Activated CD8-positive, alpha-beta T cell treated with anti-CD3 and anti-CD28 coated beads, Interleukin-2, amount 10 ng/mL, durations not matched to agents 7 days and 5 days (primary cell): ENCODE results near the gene CDH2. TPM values are rescaled to one million over a fixed set of nuclear protein-coding genes. Genes with fewer than 3 reads are reported as not detected.

Experiments
- ATAC-seq: fragments of 150-1000 bp; cut with Tn5 transposase; one replicate; pipeline ENCODE4 v1.10.0; 2021; ENCODE audit warnings: moderate library complexity
- CTCF ChIA-PET: fragments of 350-600 bp; sonication (Branson Sonifier 250); formaldehyde crosslinking; loops from one replicate; lab custom pipeline; 2021; ENCODE audit warnings: antibody characterized with exemption; lab: Charles Lee
- POLR2A ChIA-PET: fragments of 350-600 bp; sonication (Branson Sonifier 250); formaldehyde crosslinking; loops from one replicate; lab custom pipeline; 2021; ENCODE audit warnings: antibody characterized with exemption; lab: Charles Lee
- DNase-seq: peaks from one replicate; pipeline ENCODE4 v3.0.0-alpha.2; 2020
- H3K27ac Mint-ChIP-seq: one replicate; pipeline ENCODE4 v1.8.0; 2021; ENCODE audit warnings: mild to moderate bottlenecking, mixed read lengths
- H3K27me3 Mint-ChIP-seq: one replicate; pipeline ENCODE4 v1.8.0; 2021; ENCODE audit warnings: low read depth, mixed read lengths
- H3K36me3 Mint-ChIP-seq: one replicate; pipeline ENCODE4 v1.8.0; 2021; ENCODE audit warnings: low read depth, mixed read lengths
- H3K4me1 Mint-ChIP-seq: one replicate; pipeline ENCODE4 v1.8.0; 2021; ENCODE audit warnings: low read depth, mixed read lengths
- H3K4me3 Mint-ChIP-seq: one replicate; pipeline ENCODE4 v1.8.0; 2021; ENCODE audit warnings: mild to moderate bottlenecking, mixed read lengths
- H3K9me3 Mint-ChIP-seq: one replicate; pipeline ENCODE4 v1.8.0; 2022; ENCODE audit warnings: mixed read lengths; ENCODE audit not compliant: insufficient read depth
- total RNA-seq, 2 experiments: library from RNA; stranded (reverse); gene quantifications; one replicate each; pipeline ENCODE4 v1.2.3, GENCODE V29; 2021

Gene CDH2
- total RNA-seq, 2 experiments from 2014 or later: 0.11 to 0.21 TPM

DNA sequence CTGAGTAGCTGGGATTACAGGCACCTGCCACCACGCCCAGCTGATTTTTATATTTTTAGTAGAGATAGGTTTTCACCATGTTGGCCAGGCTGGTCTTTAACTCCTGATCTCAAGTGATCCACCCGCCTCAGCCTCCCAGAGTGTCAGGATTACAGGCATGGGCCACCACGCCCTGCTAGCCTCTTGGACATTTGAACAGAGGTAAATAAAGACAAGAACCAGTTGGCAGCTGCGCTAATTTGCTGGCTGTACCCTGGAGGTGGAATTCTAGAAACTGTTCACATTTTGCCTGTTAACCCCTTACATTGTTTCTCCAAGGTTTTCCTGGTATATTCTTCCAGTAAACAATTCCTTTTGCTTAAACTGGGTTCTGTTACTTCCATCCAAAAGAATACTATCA, 132.9 kb downstream of the CDH2 start:
- ATAC-seq (no peak), DNase-seq (no peak)
- H3K9me3 Mint-ChIP-seq: peaks cover 5% of the 10 kb centered on the region
- no peak overlapping the region for H3K27ac Mint-ChIP-seq
- ChIA-PET CTCF (no interaction called here), POLR2A (no interaction called here)
- H3K36me3 Mint-ChIP-seq: no peaks in the 10 kb centered on the region
- H3K4me3 Mint-ChIP-seq: no peak overlapping the region
- no peaks in the 10 kb centered on the region for H3K4me1 Mint-ChIP-seq
- H3K27me3 Mint-ChIP-seq: no peaks in the 10 kb centered on the region

- ATAC-seq: no peak
- Mint-ChIP-seq H3K27ac (no peak overlapping the region), H3K4me1 (no peaks in the 10 kb centered on the region), H3K27me3 (no peaks in the 10 kb centered on the region), H3K9me3 (peaks cover 5% of the 10 kb centered on the region), H3K36me3 (no peaks in the 10 kb centered on the region), H3K4me3 (no peak overlapping the region)
- CTCF ChIA-PET: no interaction called here
- DNase-seq: no peak
- POLR2A ChIA-PET: no interaction called here
Observed at GRCh38 chr18:28043631-28044030, 133.3 kb downstream of the CDH2 start.

GRCh38 chr18:28041366-28041765, 135.6 kb downstream of the CDH2 start:
- Mint-ChIP-seq H3K27me3 (no peaks in the 10 kb centered on the region), H3K9me3 (peaks cover 5% of the 10 kb centered on the region), H3K4me3 (no peak overlapping the region), H3K36me3 (no peaks in the 10 kb centered on the region), H3K27ac (no peak overlapping the region), H3K4me1 (no peaks in the 10 kb centered on the region)
- ChIA-PET CTCF (no interaction called here), POLR2A (no interaction called here)
- ATAC-seq (no peak), DNase-seq (no peak)

GRCh38 chr18:28040716-28041115, 136.2 kb downstream of the CDH2 start:
- ChIA-PET POLR2A (no interaction called here), CTCF (no interaction called here)
- Mint-ChIP-seq H3K4me1 (no peaks in the 10 kb centered on the region), H3K4me3 (no peak overlapping the region), H3K27me3 (no peaks in the 10 kb centered on the region), H3K27ac (no peak overlapping the region), H3K36me3 (no peaks in the 10 kb centered on the region), H3K9me3 (peaks cover 5% of the 10 kb centered on the region)
- no peak for ATAC-seq
- no peak for DNase-seq

GRCh38 chr18:28040211-28040610, 136.7 kb downstream of the CDH2 start:
- Mint-ChIP-seq H3K27ac (no peak overlapping the region), H3K36me3 (no peaks in the 10 kb centered on the region), H3K4me1 (no peaks in the 10 kb centered on the region), H3K9me3 (peaks cover 6% of the 10 kb centered on the region), H3K27me3 (no peaks in the 10 kb centered on the region), H3K4me3 (no peak overlapping the region)
- ATAC-seq: no peak
- CTCF ChIA-PET: no interaction called here
- POLR2A ChIA-PET: no interaction called here
- DNase-seq: no peak

DNA sequence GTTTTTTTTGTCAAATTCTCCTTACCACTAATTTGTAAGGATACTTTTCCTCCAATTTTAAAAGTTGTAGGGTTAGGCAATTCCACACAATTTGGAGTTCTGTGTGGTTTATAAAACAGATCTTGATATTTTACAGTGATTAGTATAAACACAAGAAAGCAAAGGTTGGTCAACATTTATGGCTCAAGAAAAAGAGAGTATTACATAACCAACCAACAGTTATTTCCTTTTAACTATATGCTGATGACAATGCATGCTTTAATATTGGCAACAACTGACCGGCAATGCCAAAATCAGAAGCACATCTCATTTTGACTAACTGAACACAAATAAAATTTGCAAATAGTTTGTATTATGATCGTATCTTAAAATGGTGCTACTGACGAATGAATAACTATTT, 137.2 kb downstream of the CDH2 start:
- ChIA-PET POLR2A (no interaction called here), CTCF (no interaction called here)
- H3K36me3 Mint-ChIP-seq: no peaks in the 10 kb centered on the region
- no peaks in the 10 kb centered on the region for H3K4me1 Mint-ChIP-seq
- no peaks in the 10 kb centered on the region for H3K27me3 Mint-ChIP-seq
- peaks cover 7% of the 10 kb centered on the region for H3K9me3 Mint-ChIP-seq
- no peak overlapping the region for H3K27ac Mint-ChIP-seq
- H3K4me3 Mint-ChIP-seq: no peak overlapping the region
- ATAC-seq (no peak), DNase-seq (no peak)

- ChIA-PET POLR2A (no interaction called here), CTCF (no interaction called here)
- H3K36me3 Mint-ChIP-seq: no peaks in the 10 kb centered on the region
- H3K4me1 Mint-ChIP-seq: no peaks in the 10 kb centered on the region
- no peak overlapping the region for H3K4me3 Mint-ChIP-seq
- H3K27ac Mint-ChIP-seq: no peak overlapping the region
- ATAC-seq (no peak), DNase-seq (no peak)
- no peaks in the 10 kb centered on the region for H3K27me3 Mint-ChIP-seq
- H3K9me3 Mint-ChIP-seq: peaks cover 9% of the 10 kb centered on the region
Observed at GRCh38 chr18:28039078-28039477, 137.9 kb downstream of the CDH2 start.

DNA sequence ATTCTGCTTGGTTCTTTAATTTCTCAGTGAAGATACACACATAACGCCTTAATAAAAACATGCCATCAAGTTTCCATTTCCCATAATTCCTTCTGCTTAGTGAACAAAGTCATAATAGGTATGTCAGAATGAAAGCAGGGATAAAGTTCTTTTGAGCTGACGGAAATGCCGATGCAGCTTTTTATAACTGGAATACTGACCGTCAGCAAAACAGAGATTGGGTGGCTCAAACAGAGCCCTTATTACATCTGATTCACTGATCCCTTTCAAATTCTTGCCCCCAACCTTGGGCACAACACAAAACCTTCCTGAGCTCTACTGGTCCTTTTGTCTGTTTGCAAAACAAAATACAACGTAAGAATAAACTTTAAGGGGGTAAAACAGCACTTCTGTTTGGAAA, 140.4 kb downstream of the CDH2 start:
- Mint-ChIP-seq H3K27ac (no peak overlapping the region), H3K36me3 (no peaks in the 10 kb centered on the region), H3K4me3 (no peak overlapping the region), H3K9me3 (peaks cover 9% of the 10 kb centered on the region), H3K27me3 (no peaks in the 10 kb centered on the region), H3K4me1 (no peaks in the 10 kb centered on the region)
- ATAC-seq (no peak), DNase-seq (no peak)
- ChIA-PET POLR2A (no interaction called here), CTCF (no interaction called here)

DNA sequence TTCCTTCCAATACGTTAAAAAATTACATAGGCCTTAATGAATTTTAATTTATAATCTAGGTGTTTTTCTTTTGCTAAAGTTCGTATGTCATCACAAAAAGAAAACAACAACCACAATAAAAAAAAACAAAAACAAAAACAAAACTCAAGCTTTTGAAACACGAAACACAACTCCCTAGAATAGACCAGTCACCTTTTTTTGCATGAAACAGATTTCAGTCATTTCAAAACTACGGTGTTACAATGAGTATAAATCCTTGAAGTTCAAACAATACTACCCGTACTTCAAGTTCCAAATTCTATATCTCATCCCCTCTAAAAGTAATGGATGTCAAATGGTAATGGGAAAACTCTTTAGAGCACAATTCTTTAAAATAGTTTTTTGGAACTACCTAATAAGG, 142.4 kb downstream of the CDH2 start:
- CTCF ChIA-PET: no interaction called here
- Mint-ChIP-seq H3K27ac (no peak overlapping the region), H3K4me3 (no peak overlapping the region), H3K4me1 (no peaks in the 10 kb centered on the region), H3K36me3 (no peaks in the 10 kb centered on the region), H3K9me3 (peaks cover 14% of the 10 kb centered on the region), H3K27me3 (no peaks in the 10 kb centered on the region)
- ATAC-seq (no peak), DNase-seq (no peak)
- POLR2A ChIA-PET: no interaction called here

- Mint-ChIP-seq H3K4me3 (no peak overlapping the region), H3K4me1 (no peaks in the 10 kb centered on the region), H3K27ac (no peak overlapping the region), H3K9me3 (peaks cover 14% of the 10 kb centered on the region), H3K27me3 (no peaks in the 10 kb centered on the region), H3K36me3 (no peaks in the 10 kb centered on the region)
- no peak for DNase-seq
- ChIA-PET POLR2A (no interaction called here), CTCF (no interaction called here)
- no peak for ATAC-seq
Observed at GRCh38 chr18:28032177-28032576, 144.8 kb downstream of the CDH2 start.

GRCh38 chr18:28030458-28030857, 146.5 kb downstream of the CDH2 start:
- H3K27me3 Mint-ChIP-seq: no peaks in the 10 kb centered on the region
- no peaks in the 10 kb centered on the region for H3K4me1 Mint-ChIP-seq
- DNase-seq (no peak), ATAC-seq (no peak)
- peaks cover 14% of the 10 kb centered on the region for H3K9me3 Mint-ChIP-seq
- no peak overlapping the region for H3K27ac Mint-ChIP-seq
- H3K4me3 Mint-ChIP-seq: no peak overlapping the region
- no peaks in the 10 kb centered on the region for H3K36me3 Mint-ChIP-seq
- CTCF ChIA-PET: no interaction called here
- POLR2A ChIA-PET: no interaction called here

DNA sequence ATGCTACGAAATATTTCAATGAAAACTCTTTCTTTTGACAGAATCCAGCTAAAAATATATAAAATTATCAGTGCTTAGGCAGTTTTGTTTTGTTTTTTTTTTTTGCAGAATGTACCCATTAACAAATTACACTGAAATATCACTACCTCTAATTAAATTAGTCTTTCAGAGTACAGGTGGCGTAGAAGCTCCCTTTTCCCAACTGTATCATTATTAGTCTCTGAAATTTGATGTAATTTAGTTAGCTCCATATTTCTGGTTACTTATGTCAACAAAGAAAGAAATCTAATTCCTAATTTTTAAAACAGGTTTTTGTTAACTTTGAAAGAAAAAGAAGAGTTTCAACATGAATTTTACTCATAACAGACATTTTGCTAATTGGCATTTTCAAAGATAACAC, 149.2 kb downstream of the CDH2 start:
- no peaks in the 10 kb centered on the region for H3K27me3 Mint-ChIP-seq
- CTCF ChIA-PET: no interaction called here
- POLR2A ChIA-PET: no interaction called here
- peaks cover 5% of the 10 kb centered on the region for H3K9me3 Mint-ChIP-seq
- no peaks in the 10 kb centered on the region for H3K36me3 Mint-ChIP-seq
- H3K27ac Mint-ChIP-seq: no peak overlapping the region
- DNase-seq (no peak), ATAC-seq (no peak)
- H3K4me1 Mint-ChIP-seq: no peaks in the 10 kb centered on the region
- H3K4me3 Mint-ChIP-seq: no peak overlapping the region

GRCh38 chr18:28019425-28020108, 157.4 kb downstream of the CDH2 start:
- no peak overlapping the region for H3K4me3 Mint-ChIP-seq
- H3K27ac Mint-ChIP-seq: no peak overlapping the region
- DNase-seq: no peak
- peaks cover 8% of the 10 kb centered on the region for H3K9me3 Mint-ChIP-seq
- POLR2A ChIA-PET: no interaction called here
- CTCF ChIA-PET: no interaction called here
- no peaks in the 10 kb centered on the region for H3K4me1 Mint-ChIP-seq
- ATAC-seq: no peak
- no peaks in the 10 kb centered on the region for H3K36me3 Mint-ChIP-seq
- no peaks in the 10 kb centered on the region for H3K27me3 Mint-ChIP-seq
